Thoracic aorta (tissue), 2 donors: ENCODE data around the gene SERHL2. TPM values are rescaled to one million over a fixed set of nuclear protein-coding genes. Genes with fewer than 3 reads are reported as not detected.

ENCODE experiments used
- ATAC-seq: fragments of 150-250 bp; one replicate; pipeline ENCODE4 v1.8.0; 2017; ENCODE audit warnings: low read depth; ENCODE audit not compliant: insufficient number of reproducible peaks, low FRiP score
- DNase-seq: peaks from one replicate; pipeline ENCODE4 v3.0.0-alpha.2; 2020; ENCODE audit warnings: low spot score
- H3K27ac ChIP-seq, 2 donors: fragments of 200-600 bp; sonication (generic); 1 replicate in 1 of 2; 2 replicates in 1 of 2; pipeline ENCODE4 v1.5.1; 2016; ENCODE audit warnings: mild to moderate bottlenecking in 2 of 2, moderate library complexity in 2 of 2
- H3K27me3 ChIP-seq: fragments of 200-600 bp; sonication (generic); replicated peaks from 2 replicates; pipeline ENCODE4 v1.6.0; 2016; ENCODE audit warnings: mild to moderate bottlenecking; ENCODE audit not compliant: insufficient read depth
- H3K36me3 ChIP-seq: fragments of 200-600 bp; sonication (generic); one replicate; pipeline ENCODE4 v1.5.1; 2016
- H3K4me1 ChIP-seq, 2 donors: fragments of 200-600 bp; sonication (generic); 1 replicate in 1 of 2; 2 replicates in 1 of 2; pipeline versions ENCODE4 v1.5.1 to v1.6.0; 2016; ENCODE audit warnings: low read depth in 2 of 2, mild to moderate bottlenecking in 1 of 2; ENCODE audit not compliant: control insufficient read depth in 1 of 2
- H3K4me3 ChIP-seq: fragments of 200-600 bp; sonication (generic); 2 replicates; pipeline ENCODE4 v1.5.1; 2016; ENCODE audit warnings: mild to moderate bottlenecking
- H3K9me3 ChIP-seq: fragments of 200-600 bp; sonication (generic); 2 replicates; pipeline ENCODE4 v1.5.1; 2016
- total RNA-seq, 2 donors: library from RNA; depleted of rRNA; stranded (reverse); fragments of >200 nt; gene quantifications; one replicate each; pipeline versions ENCODE4 v1.1.0 to v1.2.3, GENCODE V29; 2016
- TF ChIP-seq, protein P1 (sequence below): fragments of 200-600 bp; sonication (generic); IDR thresholded peaks from one replicate; pipeline ENCODE4 v1.5.1; 2019; ENCODE audit warnings: antibody characterized with exemption

Gene SERHL2
- total RNA-seq, 2 donors from 2014 or later = 1.9 TPM; not detected in 1

DNA sequence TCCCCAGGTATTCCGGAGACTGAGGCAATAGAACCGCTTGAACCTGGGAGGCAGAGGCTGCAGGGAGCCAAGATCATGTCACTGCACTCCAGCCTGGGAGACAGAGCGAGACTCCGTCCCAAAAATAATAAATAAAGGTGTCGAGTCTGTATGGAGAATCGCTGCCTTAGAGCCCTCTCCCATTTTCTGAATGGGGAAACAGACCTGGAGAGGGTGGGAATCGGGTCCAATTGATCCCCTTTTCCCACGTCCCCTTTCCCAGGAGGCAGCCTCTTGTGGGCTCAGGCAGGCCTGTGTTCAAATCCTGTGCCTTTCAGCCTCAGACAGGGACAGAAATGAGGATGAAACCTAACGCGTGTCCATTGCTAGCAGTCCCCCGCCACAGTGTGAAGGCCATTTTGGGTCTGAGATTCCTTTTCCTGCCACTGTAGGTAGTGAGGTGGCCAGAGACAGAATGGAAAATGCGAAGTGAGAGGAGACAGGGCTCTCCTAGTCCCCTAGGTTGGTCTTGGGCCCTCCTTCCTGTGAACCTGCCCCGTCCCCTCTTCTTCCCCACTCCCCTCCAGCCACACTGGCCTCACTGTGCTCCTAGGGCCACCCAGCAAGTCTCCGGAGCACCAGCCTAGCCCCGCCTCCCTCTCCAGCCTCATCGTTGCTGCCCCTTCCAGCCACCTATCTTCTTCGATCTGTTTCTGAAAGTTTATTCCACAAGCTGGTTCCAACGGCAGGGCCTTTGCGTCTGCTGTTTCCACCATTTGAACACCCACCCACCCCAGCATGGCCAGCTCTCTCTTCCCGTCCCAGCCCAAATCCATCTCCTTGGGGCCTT is 63.6 kb downstream of the SERHL2 start:
- no peak for ATAC-seq
- no peak for DNase-seq
- H3K27ac ChIP-seq = peak overlapping the region; percentile 88 to 91
- peaks cover 19% of the 10 kb centered on the region for H3K36me3 ChIP-seq
- no peaks in the 10 kb centered on the region for H3K9me3 ChIP-seq
- H3K4me1 ChIP-seq = peaks cover 44 to 60% of the 10 kb centered on the region in 2 donors
- TF ChIP-seq, protein P1, sequence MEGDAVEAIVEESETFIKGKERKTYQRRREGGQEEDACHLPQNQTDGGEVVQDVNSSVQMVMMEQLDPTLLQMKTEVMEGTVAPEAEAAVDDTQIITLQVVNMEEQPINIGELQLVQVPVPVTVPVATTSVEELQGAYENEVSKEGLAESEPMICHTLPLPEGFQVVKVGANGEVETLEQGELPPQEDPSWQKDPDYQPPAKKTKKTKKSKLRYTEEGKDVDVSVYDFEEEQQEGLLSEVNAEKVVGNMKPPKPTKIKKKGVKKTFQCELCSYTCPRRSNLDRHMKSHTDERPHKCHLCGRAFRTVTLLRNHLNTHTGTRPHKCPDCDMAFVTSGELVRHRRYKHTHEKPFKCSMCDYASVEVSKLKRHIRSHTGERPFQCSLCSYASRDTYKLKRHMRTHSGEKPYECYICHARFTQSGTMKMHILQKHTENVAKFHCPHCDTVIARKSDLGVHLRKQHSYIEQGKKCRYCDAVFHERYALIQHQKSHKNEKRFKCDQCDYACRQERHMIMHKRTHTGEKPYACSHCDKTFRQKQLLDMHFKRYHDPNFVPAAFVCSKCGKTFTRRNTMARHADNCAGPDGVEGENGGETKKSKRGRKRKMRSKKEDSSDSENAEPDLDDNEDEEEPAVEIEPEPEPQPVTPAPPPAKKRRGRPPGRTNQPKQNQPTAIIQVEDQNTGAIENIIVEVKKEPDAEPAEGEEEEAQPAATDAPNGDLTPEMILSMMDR = no peak
- no peak overlapping the region for H3K4me3 ChIP-seq
- no peaks in the 10 kb centered on the region for H3K27me3 ChIP-seq

DNA sequence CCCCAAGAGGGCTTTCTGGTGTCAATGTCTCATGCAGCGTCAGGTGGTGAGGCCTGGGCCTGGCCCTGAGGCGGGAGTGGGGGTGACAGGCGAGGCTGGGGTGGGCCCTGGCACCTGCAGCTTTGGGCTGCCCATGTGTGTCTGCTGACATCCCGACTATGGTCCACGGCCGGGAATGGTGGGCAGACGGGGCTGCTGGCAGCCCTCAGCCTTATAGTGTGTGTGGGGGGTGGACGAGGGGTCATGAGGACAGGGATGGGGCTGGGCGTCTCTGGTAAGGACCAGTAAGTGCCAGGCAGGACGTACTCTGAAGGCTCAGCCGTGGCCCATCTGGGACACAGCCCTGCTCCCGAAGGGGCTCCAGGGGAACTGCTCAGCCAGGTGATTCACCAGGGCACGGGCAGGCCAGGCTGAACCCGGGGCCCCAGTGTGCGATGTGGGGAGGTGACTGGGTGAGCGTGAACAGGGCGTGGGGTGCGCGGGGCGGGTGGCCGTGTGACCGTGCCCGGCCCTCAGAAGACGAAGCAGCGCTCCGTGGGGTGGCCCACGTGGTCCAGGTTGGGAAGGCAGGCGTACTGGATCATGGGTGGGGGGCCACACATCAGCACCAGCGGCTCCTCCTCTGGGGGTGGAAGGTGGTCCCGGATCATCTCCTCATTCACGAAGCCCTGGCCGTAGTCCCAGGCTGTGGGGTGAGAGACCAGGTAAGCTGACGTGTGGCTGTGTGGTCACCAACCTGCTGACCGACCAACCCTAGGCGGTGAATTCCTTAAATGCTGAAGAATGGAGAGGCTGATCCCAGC is 65.7 kb downstream of the SERHL2 start:
- Histone ChIP-seq H3K4me3 (no peak overlapping the region), H3K27ac (peak overlapping the region; percentile 66 to 84), H3K9me3 (no peaks in the 10 kb centered on the region), H3K36me3 (peaks cover 36% of the 10 kb centered on the region), H3K27me3 (no peaks in the 10 kb centered on the region), H3K4me1 (peaks cover 32 to 50% of the 10 kb centered on the region in 2 donors)
- ATAC-seq (no peak), DNase-seq (no peak)
- TF ChIP-seq, protein P1 = no peak

DNA sequence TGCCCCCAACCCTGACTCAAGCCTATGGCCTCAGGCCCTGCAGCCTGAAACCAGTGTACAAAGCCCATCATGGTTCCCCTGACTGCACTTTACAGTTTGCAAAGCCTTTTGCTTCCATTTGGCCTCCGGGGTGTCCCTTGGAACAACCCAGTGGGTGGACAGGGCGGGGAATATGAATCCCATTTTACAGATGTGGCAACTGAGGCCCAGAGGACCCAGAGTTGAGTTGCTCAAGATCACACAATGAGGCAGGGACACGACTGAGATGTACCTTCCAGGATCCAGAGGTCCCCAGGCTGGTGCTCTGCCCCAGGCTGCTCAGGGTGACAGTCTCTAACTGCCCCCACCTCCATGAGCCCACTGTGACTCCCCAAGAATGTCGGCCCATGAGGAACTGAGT is 66.3 kb downstream of the SERHL2 start:
- no peaks in the 10 kb centered on the region for H3K9me3 ChIP-seq
- DNase-seq = no peak
- H3K4me1 ChIP-seq = peaks cover 32 to 50% of the 10 kb centered on the region in 2 donors
- peaks cover 41% of the 10 kb centered on the region for H3K36me3 ChIP-seq
- ATAC-seq = no peak
- peak overlapping the region; percentile 66 to 84 for H3K27ac ChIP-seq
- TF ChIP-seq, protein P1 = no peak
- no peak overlapping the region for H3K4me3 ChIP-seq
- H3K27me3 ChIP-seq = no peaks in the 10 kb centered on the region

DNA sequence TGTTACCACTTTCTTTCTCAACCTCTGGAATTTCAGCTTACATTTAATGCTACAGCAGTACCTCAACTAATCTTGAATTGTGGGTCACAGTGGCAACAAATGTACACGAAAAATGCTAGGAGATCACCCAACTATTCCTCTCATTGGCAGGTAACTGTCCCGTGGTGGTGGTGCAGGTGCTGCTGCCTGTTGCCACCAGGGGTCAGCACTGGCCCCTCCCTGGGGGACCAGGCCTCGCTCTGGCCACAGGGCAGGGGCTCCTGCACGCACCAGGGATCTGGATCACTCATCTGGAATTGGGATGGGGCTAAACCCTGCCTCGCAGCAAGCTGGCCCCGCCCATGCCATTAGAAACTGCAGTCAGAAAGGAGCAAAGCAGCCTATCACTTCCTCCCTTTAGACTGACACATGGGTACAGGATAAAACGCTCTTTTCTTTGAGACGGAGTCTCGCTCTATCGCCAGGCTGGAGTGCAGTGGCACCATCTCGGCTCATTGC is 67.8 kb downstream of the SERHL2 start:
- TF ChIP-seq, protein P1 = peak; percentile 77
- peaks cover 24 to 38% of the 10 kb centered on the region in 2 donors for H3K4me1 ChIP-seq
- H3K9me3 ChIP-seq = no peaks in the 10 kb centered on the region
- H3K27me3 ChIP-seq = no peaks in the 10 kb centered on the region
- DNase-seq (no peak), ATAC-seq (peak; percentile 10)
- peak overlapping the region; percentile 66 to 84 for H3K27ac ChIP-seq
- H3K4me3 ChIP-seq = peak overlapping the region; percentile 28
- H3K36me3 ChIP-seq = peaks cover 50% of the 10 kb centered on the region
